Endothelial cell of umbilical vein (primary cell): ENCODE data around the gene TIMP1. TPM values are rescaled to one million over a fixed set of nuclear protein-coding genes. Genes with fewer than 3 reads are reported as not detected.

Source experiments
- BruUV-seq: library from RNA; stranded (reverse); fragments of 400-500 nt; replicated peaks from 2 replicates; lab custom pipeline; 2021; lab: Mats Ljungman, UMichigan
- CTCF ChIA-PET: fragments of 300-600, 350-600 bp; sonication (Branson Sonifier 250); formaldehyde crosslinking; loops from one replicate; lab custom pipeline; 2021; ENCODE audit warnings: antibody characterized with exemption, inconsistent platforms; lab: Charles Lee
- POLR2A ChIA-PET: fragments of 300-600, 350-600 bp; sonication (Branson Sonifier 250); formaldehyde crosslinking; loops from one replicate; lab custom pipeline; 2021; ENCODE audit warnings: antibody characterized with exemption, inconsistent platforms; lab: Charles Lee
- DNase-seq: peaks from one replicate; pipeline ENCODE4 v3.0.0-alpha.2; 2011; ENCODE audit warnings: low read depth, low spot score
- FAIRE-seq: peaks from 2 replicates; lab custom pipeline; 2011; peaks lifted over from hg19 to GRCh38; lab: Jason Lieb, UNC
- H2AFZ ChIP-seq: 2 replicates; pipeline ENCODE4 v1.6.0; 2012; ENCODE audit warnings: low read depth, low read length, control low read depth, inconsistent platforms
- H3K27ac ChIP-seq: 2 replicates; pipeline ENCODE4 v1.5.1; 2011; ENCODE audit warnings: low read depth, mild to moderate bottlenecking, control low read depth, low read length, moderate library complexity; ENCODE audit not compliant: insufficient read depth
- H3K27me3 ChIP-seq, 2 experiments: 2 replicates each; pipeline versions ENCODE4 v1.6.0 to v1.6.1; 2011; ENCODE audit warnings: low read length in 2 of 2, mixed read lengths in 1 of 2; ENCODE audit not compliant: control insufficient read depth in 2 of 2, insufficient read depth in 2 of 2
- H3K36me3 ChIP-seq, 2 experiments: 2 replicates in 1 of 2; 3 replicates in 1 of 2; pipeline ENCODE4 v1.5.1; 2011; ENCODE audit warnings: low read length in 2 of 2, mild to moderate bottlenecking in 1 of 2, moderate library complexity in 1 of 2; ENCODE audit not compliant: control insufficient read depth in 2 of 2, insufficient read depth in 2 of 2; ENCODE audit errors: extremely low read depth in 1 of 2
- H3K4me1 ChIP-seq: 3 replicates; pipeline ENCODE4 v1.5.1; 2011; ENCODE audit warnings: mild to moderate bottlenecking, low read length; ENCODE audit not compliant: control insufficient read depth, insufficient read depth; ENCODE audit errors: extremely low read depth
- H3K4me2 ChIP-seq: 2 replicates; pipeline ENCODE4 v1.6.1; 2011; ENCODE audit warnings: low read length, control low read depth, mixed read lengths; ENCODE audit not compliant: insufficient read depth
- H3K4me3 ChIP-seq, 3 experiments: fragments of 200-600 bp in 1 of 3; sonication (generic), shearing (Covaris generic) in 1 of 3; replicated peaks in 1 of 3; 2 replicates each; pipeline ENCODE4 v1.5.1; 2011 to 2016; ENCODE audit warnings: control low read depth in 3 of 3, low read length in 3 of 3, mild to moderate bottlenecking in 2 of 3, inconsistent platforms in 1 of 3, low read depth in 1 of 3, moderate library complexity in 1 of 3; ENCODE audit not compliant: insufficient read depth in 1 of 3
- H3K79me2 ChIP-seq: 2 replicates; pipeline ENCODE4 v1.6.0; 2012; ENCODE audit warnings: low read length, inconsistent platforms; ENCODE audit not compliant: control insufficient read depth, insufficient read depth
- H3K9ac ChIP-seq: replicated peaks from 2 replicates; pipeline ENCODE3; 2011; ENCODE audit warnings: low read length, control low read depth; ENCODE audit not compliant: insufficient read depth; ENCODE audit errors: extremely low read depth
- H3K9me1 ChIP-seq: replicated peaks from 3 replicates; pipeline ENCODE4 v1.6.0; 2011; ENCODE audit warnings: mild to moderate bottlenecking, low read length; ENCODE audit not compliant: control insufficient read depth, insufficient read depth; ENCODE audit errors: extremely low read depth
- H3K9me3 ChIP-seq: replicated peaks from 2 replicates; pipeline ENCODE4 v1.5.1; 2012; ENCODE audit warnings: low read length, inconsistent platforms; ENCODE audit not compliant: control insufficient read depth, insufficient read depth
- H4K20me1 ChIP-seq: replicated peaks from 2 replicates; pipeline ENCODE3; 2011; ENCODE audit warnings: mild to moderate bottlenecking, low read length; ENCODE audit not compliant: control insufficient read depth, insufficient read depth; ENCODE audit errors: extremely low read depth
- CTCF ChIP-seq, 2 donors: IDR thresholded peaks; 1 replicate in 1 of 2; 2 replicates in 1 of 2; pipeline ENCODE4 v1.5.1; 2011; ENCODE audit warnings: low read length in 2 of 2, mild to moderate bottlenecking in 2 of 2, moderate library complexity in 2 of 2, control low read depth in 1 of 2, inconsistent platforms in 1 of 2, low read depth in 1 of 2; ENCODE audit not compliant: insufficient read depth in 1 of 2; ENCODE audit errors: extremely low read depth in 1 of 2
- EZH2 ChIP-seq: IDR thresholded peaks from 2 replicates; pipeline ENCODE4 v1.6.1; 2012; ENCODE audit warnings: borderline replicate concordance, low read depth, mild to moderate bottlenecking, moderate library complexity, low read length, inconsistent platforms; ENCODE audit not compliant: severe bottlenecking
- FOS ChIP-seq: IDR thresholded peaks from 2 replicates; pipeline ENCODE4 v1.6.1; 2011; ENCODE audit warnings: mild to moderate bottlenecking, low read length, moderate library complexity, borderline replicate concordance; ENCODE audit not compliant: insufficient read depth
- GATA2 ChIP-seq: IDR thresholded peaks from 2 replicates; pipeline ENCODE4 v1.7.0; 2011; ENCODE audit warnings: low read depth, mild to moderate bottlenecking, moderate library complexity, mixed read lengths, low read length; ENCODE audit not compliant: insufficient read length, insufficient read depth
- JUN ChIP-seq: IDR thresholded peaks from 2 replicates; pipeline ENCODE4 v1.6.1; 2011; ENCODE audit warnings: borderline replicate concordance, low read depth; ENCODE audit not compliant: insufficient read length, insufficient read depth
- MAX ChIP-seq: IDR thresholded peaks from 2 replicates; pipeline ENCODE4 v1.6.1; 2011; ENCODE audit not compliant: insufficient read depth, insufficient read length
- MYC ChIP-seq: IDR thresholded peaks from one replicate; pipeline ENCODE4 v1.6.1; 2011; ENCODE audit warnings: mild to moderate bottlenecking, low read depth, low read length
- POLR2A ChIP-seq: IDR thresholded peaks from 2 replicates; pipeline ENCODE4 v1.6.1; 2012; ENCODE audit warnings: low read depth, mild to moderate bottlenecking, control low read depth, low read length
- POLR2AphosphoS5 ChIP-seq: IDR thresholded peaks from 2 replicates; pipeline ENCODE4 v1.6.1; 2012; ENCODE audit warnings: low read depth, mild to moderate bottlenecking, control low read depth, low read length, moderate library complexity; ENCODE audit not compliant: insufficient read depth
- dilution Hi-C: fragments of 300-500 bp; cut with MboI; formaldehyde crosslinking; loops from one replicate; pipeline ENCODE4 v1.15.0; 2019; ENCODE audit warnings: low sequenced_read_pairs; ENCODE audit not compliant: extremely low pct_ligation_motif_present
- intact Hi-C: fragments of 100-400 bp; cut with micrococcal nuclease; formaldehyde crosslinking; loops from one replicate; pipeline ENCODE4 v1.10.0; 2022
- polyA plus RNA-seq, 4 experiments: library from polyadenylated mRNA; depleted of rRNA in 3 of 4; stranded (reverse) in 3 of 4; unstranded in 1 of 4; fragments of >200 nt; gene quantifications; 2 replicates each; pipeline versions ENCODE4 v1.2.1 to v1.2.3, GENCODE V29; 2011 to 2012; ENCODE audit warnings: missing spikeins in 1 of 4
- total RNA-seq: library from RNA; stranded (reverse); gene quantifications from 2 replicates; pipeline ENCODE4 v1.2.3, GENCODE V29; 2021

The TIMP1 gene
- total and polyA plus RNA-seq, 2 donors (not counting 3 experiments of a cell fraction or from before 2014, with no cell fraction given), result 124 to 277 TPM

GRCh38 chrX:47631676-47632075 is 49.4 kb downstream of the TIMP1 start:
- POLR2A ChIA-PET, result no interaction called here
- no peaks in the 10 kb centered on the region for H3K27me3 ChIP-seq
- H3K4me1 ChIP-seq, result peaks cover 9% of the 10 kb centered on the region
- H3K36me3 ChIP-seq, result peaks cover 0 to 5% of the 10 kb centered on the region in 2 experiments
- no peak overlapping the region for H3K4me3 ChIP-seq
- no peaks in the 10 kb centered on the region for H4K20me1 ChIP-seq
- H3K79me2 ChIP-seq, result no peaks in the 10 kb centered on the region
- H3K4me2 ChIP-seq, result no peak overlapping the region
- CTCF ChIA-PET, result interaction anchor here (1.7 kb wide), 2 partner anchors 13 to 15 kb away, joined by 6 to 7 read pairs; no protein-coding TSS in a partner anchor
- intact Hi-C loops (no loop called here), dilution Hi-C loops (no loop called here)
- no peak for TF ChIP-seq MYC
- no peak for TF ChIP-seq POLR2AphosphoS5
- TF ChIP-seq GATA2, result no peak
- no peak for TF ChIP-seq MAX
- TF ChIP-seq EZH2, result no peak
- no peaks in the 10 kb centered on the region for H3K9me3 ChIP-seq
- no TSS peak for BruUV-seq
- no peak overlapping the region for H2AFZ ChIP-seq
- no peak for FAIRE-seq
- no peak overlapping the region for H3K9ac ChIP-seq
- no peak for DNase-seq
- no peak overlapping the region for H3K27ac ChIP-seq
- no peaks in the 10 kb centered on the region for H3K9me1 ChIP-seq

- H2AFZ ChIP-seq, result no peak overlapping the region
- no TSS peak for BruUV-seq
- peaks cover 0 to 5% of the 10 kb centered on the region in 2 experiments for H3K36me3 ChIP-seq
- no peaks in the 10 kb centered on the region for H3K27me3 ChIP-seq
- no peaks in the 10 kb centered on the region for H4K20me1 ChIP-seq
- no peak overlapping the region for H3K9ac ChIP-seq
- H3K4me2 ChIP-seq, result no peak overlapping the region
- no peaks in the 10 kb centered on the region for H3K9me1 ChIP-seq
- no peaks in the 10 kb centered on the region for H3K9me3 ChIP-seq
- dilution Hi-C loops, result no loop called here
- intact Hi-C loops, result no loop called here
- no peak overlapping the region for H3K27ac ChIP-seq
- ChIA-PET POLR2A (no interaction called here), CTCF (no interaction called here)
- peaks cover 9% of the 10 kb centered on the region for H3K4me1 ChIP-seq
- no peak overlapping the region for H3K4me3 ChIP-seq
- no peaks in the 10 kb centered on the region for H3K79me2 ChIP-seq
- TF ChIP-seq MYC (no peak), CTCF (IDR thresholded peaks at IDR 0.05; ENCODE audit: extremely low read depth in 1 of 2, insufficient read depth in 1 of 2, low read depth in 1 of 2, low read length in 2 of 2) (no peak), JUN (no peak), POLR2AphosphoS5 (no peak), MAX (no peak), POLR2A (no peak), EZH2 (no peak), FOS (no peak), GATA2 (no peak)
- no peak for FAIRE-seq
- DNase-seq, result no peak
Measured at GRCh38 chrX:47632666-47633065, 50.4 kb downstream of the TIMP1 start.
